GM10266 (cell line): ENCODE measurements around the gene GREB1.

Experiments used
- DNase-seq: peaks from one replicate; pipeline ENCODE4 v3.0.0; 2012; ENCODE audit errors: extremely low spot score
- CTCF ChIP-seq: IDR thresholded peaks from 2 replicates; pipeline ENCODE4 v1.5.1; 2012; ENCODE audit warnings: mild to moderate bottlenecking, low read depth; ENCODE audit not compliant: control insufficient read depth, insufficient read depth; ENCODE audit errors: missing control alignments

GREB1 gene

GRCh38 chr2:11512431-11512830, 21.4 kb upstream of the GREB1 start:
- no peak for DNase-seq
- no peak for TF ChIP-seq CTCF

GRCh38 chr2:11513319-11513718, 20.5 kb upstream of the GREB1 start:
- TF ChIP-seq CTCF: no peak
- DNase-seq: no peak

- no peak for TF ChIP-seq CTCF
- no peak for DNase-seq
These were observed 19.6 kb upstream of the GREB1 start for GRCh38 chr2:11514081-11514730.

- no peak for TF ChIP-seq CTCF
- no peak for DNase-seq
These were observed 18.9 kb upstream of the GREB1 start for GRCh38 chr2:11514904-11515303.

GRCh38 chr2:11515490-11515981, 18.3 kb upstream of the GREB1 start:
- no peak for DNase-seq
- TF ChIP-seq CTCF: no peak

GRCh38 chr2:11516984-11517648, 16.7 kb upstream of the GREB1 start:
- DNase-seq: no peak
- TF ChIP-seq CTCF: no peak

- DNase-seq: no peak
- no peak for TF ChIP-seq CTCF
These were observed 15.9 kb upstream of the GREB1 start for GRCh38 chr2:11517906-11518305.
